PC-9 (cell line): ENCODE results near the gene GRIP1. TPM values are rescaled to one million over a fixed set of nuclear protein-coding genes. Genes with fewer than 3 reads are reported as not detected.
A peak's percentile ranks its signal among the peaks of the same experiment; 100 is the strongest.

Experiments
- BruUV-seq: library from RNA; stranded (reverse); fragments of 400-500 nt; replicated peaks from 2 replicates; lab custom pipeline; 2021; lab: Mats Ljungman, UMichigan
- CTCF ChIA-PET: fragments of 300-600 bp; sonication (Branson Sonifier 250); formaldehyde crosslinking; loops from one replicate; lab custom pipeline; 2022; ENCODE audit warnings: antibody characterized with exemption; lab: Charles Lee
- POLR2A ChIA-PET: fragments of 300-600 bp; sonication (Branson Sonifier 250); formaldehyde crosslinking; loops from one replicate; lab custom pipeline; 2022; ENCODE audit warnings: antibody characterized with exemption; ENCODE audit not compliant: unreplicated experiment; lab: Charles Lee
- DNase-seq, 2 experiments: peaks; one replicate each; pipeline versions ENCODE4 v3.0.0 to v3.0.0-alpha.2; 2015 to 2022; ENCODE audit warnings: mixed read lengths in 1 of 2
- H2AFZ ChIP-seq: fragments of 200-600 bp; sonication (generic); 2 replicates; pipeline ENCODE4 v1.8.1; 2017; ENCODE audit warnings: antibody characterized with exemption
- H3F3A ChIP-seq: fragments of 200-600 bp; sonication (generic); 2 replicates; pipeline ENCODE4 v1.8.1; 2017; ENCODE audit warnings: antibody characterized with exemption, mild to moderate bottlenecking, low read depth; ENCODE audit not compliant: insufficient read depth
- H3K27ac ChIP-seq: fragments of 200-600 bp; sonication (generic); 2 replicates; pipeline ENCODE4 v1.6.1; 2016; ENCODE audit warnings: mixed run types
- H3K27me3 ChIP-seq: fragments of 200-600 bp; sonication (generic); 2 replicates; pipeline ENCODE4 v1.6.1; 2016; ENCODE audit warnings: low read depth, mixed run types; ENCODE audit not compliant: insufficient read depth
- H3K36me3 ChIP-seq: fragments of 200-600 bp; sonication (generic); 2 replicates; pipeline ENCODE4 v1.6.1; 2016; ENCODE audit warnings: low read depth, mixed run types
- H3K4me1 ChIP-seq: fragments of 200-600 bp; sonication (generic); replicated peaks from 2 replicates; pipeline ENCODE4 v1.6.1; 2016; ENCODE audit warnings: mixed run types; ENCODE audit not compliant: insufficient read depth
- H3K4me2 ChIP-seq: fragments of 200-600 bp; sonication (generic); 2 replicates; pipeline ENCODE4 v1.6.1; 2017; ENCODE audit warnings: mixed run types
- H3K4me3 ChIP-seq: fragments of 200-600 bp; sonication (generic); 2 replicates; pipeline ENCODE4 v1.6.1; 2016; ENCODE audit warnings: mixed run types
- H3K79me2 ChIP-seq: fragments of 200-600 bp; sonication (generic); 2 replicates; pipeline ENCODE4 v1.6.1; 2017; ENCODE audit warnings: low read depth, mixed run types
- H3K9me2 ChIP-seq: fragments of 200-600 bp; sonication (generic); 2 replicates; pipeline ENCODE4 v1.8.1; 2017; ENCODE audit warnings: mild to moderate bottlenecking; ENCODE audit not compliant: insufficient read depth
- H3K9me3 ChIP-seq: fragments of 200-600 bp; sonication (generic); 2 replicates; pipeline ENCODE4 v1.8.1; 2016; ENCODE audit warnings: low read depth; ENCODE audit not compliant: insufficient read depth
- H4K20me1 ChIP-seq: fragments of 200-600 bp; sonication (generic); 2 replicates; pipeline ENCODE4 v1.8.1; 2017; ENCODE audit not compliant: insufficient read depth
- EZH2 ChIP-seq: fragments of 200-600 bp; sonication (generic); IDR thresholded peaks from 2 replicates; pipeline ENCODE4 v1.8.0; 2017; ENCODE audit warnings: antibody characterized with exemption, low read depth
- intact Hi-C: fragments of 100-400 bp; cut with micrococcal nuclease; formaldehyde crosslinking; loops from one replicate; pipeline ENCODE4 v1.10.0; 2022; ENCODE audit not compliant: unreplicated experiment
- total RNA-seq: library from RNA; stranded (reverse); gene quantifications from 2 replicates; pipeline ENCODE4 v1.2.3, GENCODE V29; 2021
- TF ChIP-seq, protein P1 (sequence below): fragments of 200-600 bp; sonication (generic); conservative IDR thresholded peaks from 2 replicates; pipeline ENCODE4 v1.6.1; 2017; ENCODE audit warnings: mixed run types, antibody characterized with exemption, mild to moderate bottlenecking, moderate library complexity

GRIP1 gene
- total RNA-seq, 1 experiment from 2014 or later, result 16.0 TPM

DNA sequence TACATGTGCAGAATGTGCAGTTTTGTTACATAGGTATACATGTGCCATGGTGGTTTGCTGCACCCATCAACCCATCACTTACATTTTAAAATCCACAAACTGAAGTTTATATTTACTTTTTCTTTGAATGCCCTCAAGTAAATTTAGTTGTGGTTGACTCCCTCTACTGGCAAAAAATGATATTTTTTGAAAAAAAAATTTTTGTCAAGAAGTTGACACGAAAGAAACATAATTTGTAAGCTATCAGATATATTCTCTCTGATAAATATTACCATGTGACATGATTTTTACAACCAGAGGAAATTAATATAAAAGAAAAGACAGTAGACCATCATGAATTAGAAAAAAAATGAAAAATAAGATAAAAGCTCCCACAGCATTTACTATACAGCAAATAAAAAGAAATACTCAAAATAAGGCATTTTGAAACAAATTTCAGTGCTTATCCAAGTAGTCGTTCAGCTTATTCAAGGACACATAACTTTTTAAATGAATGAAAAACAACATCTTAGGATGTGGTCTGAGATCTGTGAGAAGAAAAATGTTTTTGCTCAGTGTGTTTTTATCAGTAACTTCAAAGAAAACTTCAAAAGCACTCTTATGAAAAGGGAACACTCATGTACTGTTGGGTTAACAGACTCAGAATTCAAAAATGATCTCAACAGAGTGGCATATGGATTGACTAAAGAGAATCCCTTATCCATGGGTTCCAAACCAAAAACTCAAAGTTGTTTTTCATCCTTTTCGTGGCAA, 30.0 kb upstream of the GRIP1 start:
- Histone ChIP-seq H3F3A (no peaks in the 10 kb centered on the region), H3K9me3 (no peaks in the 10 kb centered on the region), H3K4me2 (no peak overlapping the region), H3K27me3 (no peaks in the 10 kb centered on the region), H3K79me2 (no peaks in the 10 kb centered on the region), H3K36me3 (no peaks in the 10 kb centered on the region), H2AFZ (no peak overlapping the region), H4K20me1 (no peaks in the 10 kb centered on the region), H3K9me2 (no peaks in the 10 kb centered on the region), H3K4me1 (no peaks in the 10 kb centered on the region), H3K4me3 (no peak overlapping the region), H3K27ac (no peak overlapping the region)
- intact Hi-C loops, result loop anchor here (2.0 kb wide), 1 partner anchor 152 kb away; no protein-coding TSS in a partner anchor
- CTCF ChIA-PET, result interaction anchor here (0.5 to 1.1 kb wide), 3 partner anchors 152 to 583 kb away, joined by 3 to 7 read pairs (median 3); no protein-coding TSS in a partner anchor
- no TSS peak for BruUV-seq
- POLR2A ChIA-PET, result no interaction called here
- no peak for DNase-seq
- TF ChIP-seq, protein P1, sequence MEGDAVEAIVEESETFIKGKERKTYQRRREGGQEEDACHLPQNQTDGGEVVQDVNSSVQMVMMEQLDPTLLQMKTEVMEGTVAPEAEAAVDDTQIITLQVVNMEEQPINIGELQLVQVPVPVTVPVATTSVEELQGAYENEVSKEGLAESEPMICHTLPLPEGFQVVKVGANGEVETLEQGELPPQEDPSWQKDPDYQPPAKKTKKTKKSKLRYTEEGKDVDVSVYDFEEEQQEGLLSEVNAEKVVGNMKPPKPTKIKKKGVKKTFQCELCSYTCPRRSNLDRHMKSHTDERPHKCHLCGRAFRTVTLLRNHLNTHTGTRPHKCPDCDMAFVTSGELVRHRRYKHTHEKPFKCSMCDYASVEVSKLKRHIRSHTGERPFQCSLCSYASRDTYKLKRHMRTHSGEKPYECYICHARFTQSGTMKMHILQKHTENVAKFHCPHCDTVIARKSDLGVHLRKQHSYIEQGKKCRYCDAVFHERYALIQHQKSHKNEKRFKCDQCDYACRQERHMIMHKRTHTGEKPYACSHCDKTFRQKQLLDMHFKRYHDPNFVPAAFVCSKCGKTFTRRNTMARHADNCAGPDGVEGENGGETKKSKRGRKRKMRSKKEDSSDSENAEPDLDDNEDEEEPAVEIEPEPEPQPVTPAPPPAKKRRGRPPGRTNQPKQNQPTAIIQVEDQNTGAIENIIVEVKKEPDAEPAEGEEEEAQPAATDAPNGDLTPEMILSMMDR, result peak; percentile 73
- no peak for TF ChIP-seq EZH2

DNA sequence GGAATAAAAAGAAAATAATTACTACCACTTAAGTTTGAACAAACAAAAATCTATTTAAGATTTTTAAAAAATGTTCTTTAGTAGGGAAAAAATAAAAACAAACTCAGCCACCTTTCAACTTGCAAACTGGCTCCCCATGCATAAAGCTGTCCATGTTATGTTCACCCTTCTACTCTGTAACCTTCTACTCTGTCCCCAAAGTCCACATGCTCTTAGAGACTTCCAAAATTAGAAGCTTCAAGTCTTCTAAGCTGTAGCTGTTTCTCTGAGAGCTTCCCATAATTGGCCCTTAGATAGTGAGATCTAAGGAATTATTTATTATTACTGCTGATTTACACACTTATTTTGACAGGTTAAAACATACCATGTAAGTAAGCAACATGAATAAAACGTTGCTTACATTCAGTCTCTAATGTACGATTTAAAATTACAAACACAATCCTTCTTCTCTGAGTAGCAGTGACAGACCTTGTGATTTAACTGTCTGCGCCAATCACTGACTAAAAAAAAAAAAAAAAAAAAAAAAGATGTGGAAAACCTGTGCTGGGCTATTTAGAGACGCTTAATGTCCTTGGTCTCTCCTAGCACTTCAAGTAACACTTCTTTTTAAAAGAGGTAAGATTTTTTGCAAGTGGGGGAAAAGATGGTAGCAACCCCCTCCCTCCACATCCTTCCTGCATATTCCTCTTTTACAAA, 28.3 kb upstream of the GRIP1 start:
- no peak for DNase-seq
- H3K36me3 ChIP-seq, result no peaks in the 10 kb centered on the region
- no peaks in the 10 kb centered on the region for H3K9me2 ChIP-seq
- no TSS peak for BruUV-seq
- H3K9me3 ChIP-seq, result no peaks in the 10 kb centered on the region
- H3K4me2 ChIP-seq, result no peak overlapping the region
- no peaks in the 10 kb centered on the region for H3K27me3 ChIP-seq
- ChIA-PET POLR2A (no interaction called here), CTCF (no interaction called here)
- no peaks in the 10 kb centered on the region for H3K4me1 ChIP-seq
- intact Hi-C loops, result no loop called here
- H3K4me3 ChIP-seq, result no peak overlapping the region
- no peak overlapping the region for H3K27ac ChIP-seq
- H4K20me1 ChIP-seq, result no peaks in the 10 kb centered on the region
- TF ChIP-seq, protein P1, result no peak
- no peak for TF ChIP-seq EZH2
- no peaks in the 10 kb centered on the region for H3F3A ChIP-seq
- H2AFZ ChIP-seq, result no peak overlapping the region
- H3K79me2 ChIP-seq, result no peaks in the 10 kb centered on the region

- Histone ChIP-seq H2AFZ (no peak overlapping the region), H3K4me3 (no peak overlapping the region), H3K79me2 (no peaks in the 10 kb centered on the region), H4K20me1 (no peaks in the 10 kb centered on the region), H3K4me2 (no peak overlapping the region), H3K4me1 (no peaks in the 10 kb centered on the region), H3K27me3 (no peaks in the 10 kb centered on the region), H3F3A (no peaks in the 10 kb centered on the region), H3K9me3 (no peaks in the 10 kb centered on the region), H3K27ac (no peak overlapping the region), H3K36me3 (no peaks in the 10 kb centered on the region), H3K9me2 (no peaks in the 10 kb centered on the region)
- no peak for TF ChIP-seq EZH2
- TF ChIP-seq, protein P1, result no peak
- no peak for DNase-seq
- intact Hi-C loops, result loop anchor here (10.0 kb wide), 2 partner anchors 365 to 425 kb away; no protein-coding TSS in a partner anchor
- ChIA-PET CTCF (no interaction called here), POLR2A (no interaction called here)
- BruUV-seq, result no TSS peak
Observed at GRCh38 chr12:66699738-66700482, 21.0 kb upstream of the GRIP1 start.
